SK-N-SH treated with all-trans-retinoic acid at 6 μM for 48 hours (cell line): ENCODE measurements around the gene MX2.

Experiments
- BACH2 ChIP-seq: fragments of 250-450 bp; sonication (Bioruptor Pico); IDR thresholded peaks from 2 replicates; pipeline ENCODE4 v1.9.0; 2021; ENCODE audit warnings: mild to moderate bottlenecking, borderline replicate concordance
- CSDC2 ChIP-seq: fragments of 250-450 bp; sonication (Bioruptor Pico); IDR thresholded peaks from 2 replicates; pipeline ENCODE4 v1.5.0; 2020; ENCODE audit warnings: mild to moderate bottlenecking, moderate library complexity
- CSRNP3 ChIP-seq: fragments of 250-450 bp; sonication (Bioruptor Pico); IDR thresholded peaks from 2 replicates; pipeline ENCODE4 v1.5.1; 2021; ENCODE audit warnings: mild to moderate bottlenecking, moderate library complexity
- ESRRG ChIP-seq: fragments of 250-450 bp; sonication (Bioruptor Pico); IDR thresholded peaks from 2 replicates; pipeline ENCODE4 v1.6.1; 2021; ENCODE audit warnings: mild to moderate bottlenecking
- OSR1 ChIP-seq: fragments of 250-450 bp; sonication (Bioruptor Pico); IDR thresholded peaks from 2 replicates; pipeline ENCODE4 v1.8.0; 2022; ENCODE audit warnings: moderate library complexity, mild to moderate bottlenecking, inconsistent platforms
- PATZ1 ChIP-seq: fragments of 250-450 bp; sonication (Bioruptor Pico); IDR thresholded peaks from 2 replicates; pipeline ENCODE4 v1.8.0; 2020; ENCODE audit warnings: mild to moderate bottlenecking, moderate library complexity, borderline replicate concordance
- POU6F1 ChIP-seq: fragments of 250-450 bp; sonication (Bioruptor Pico); IDR thresholded peaks from 2 replicates; pipeline ENCODE4 v1.8.0; 2021; ENCODE audit warnings: low read depth, mild to moderate bottlenecking, moderate library complexity, borderline replicate concordance
- PPARA ChIP-seq: fragments of 250-450 bp; sonication (Bioruptor Pico); IDR thresholded peaks from 2 replicates; pipeline ENCODE4 v1.5.0; 2020; ENCODE audit warnings: mild to moderate bottlenecking, borderline replicate concordance
- RARB ChIP-seq: fragments of 250-450 bp; sonication (Bioruptor Pico); IDR thresholded peaks from 2 replicates; pipeline ENCODE4 v1.8.0; 2021; ENCODE audit warnings: mild to moderate bottlenecking, moderate library complexity
- TSHZ2 ChIP-seq: fragments of 250-450 bp; sonication (Bioruptor Pico); IDR thresholded peaks from 2 replicates; pipeline ENCODE4 v1.5.0; 2020; ENCODE audit warnings: mild to moderate bottlenecking, moderate library complexity
- ZFP3 ChIP-seq: fragments of 250-450 bp; sonication (Bioruptor Pico); IDR thresholded peaks from 2 replicates; pipeline ENCODE4 v1.5.0; 2020; ENCODE audit warnings: mild to moderate bottlenecking, moderate library complexity
- ZFP30 ChIP-seq: fragments of 450-650 bp; formaldehyde crosslinking; IDR thresholded peaks from 2 replicates; pipeline ENCODE4 v1.5.0; 2022; ENCODE audit warnings: mild to moderate bottlenecking, moderate library complexity
- ZNF565 ChIP-seq: fragments of 450-650 bp; formaldehyde crosslinking; conservative IDR thresholded peaks from 2 replicates; pipeline ENCODE4 v1.5.0; 2020; ENCODE audit warnings: low read depth, mild to moderate bottlenecking, moderate library complexity
- ZNF70 ChIP-seq: fragments of 450-650 bp; formaldehyde crosslinking; IDR thresholded peaks from 2 replicates; pipeline ENCODE4 v1.5.0; 2020; ENCODE audit warnings: mild to moderate bottlenecking, moderate library complexity

- no peak for TF ChIP-seq OSR1 (CRISPR knock-in tag)
- TF ChIP-seq ZFP30 (CRISPR knock-in tag): no peak
- no peak for TF ChIP-seq POU6F1
- no peak for TF ChIP-seq TSHZ2
- no peak for TF ChIP-seq CSRNP3 (CRISPR knock-in tag)
- no peak for TF ChIP-seq PATZ1
- no peak for TF ChIP-seq ZNF70 (CRISPR knock-in tag)
- TF ChIP-seq CSDC2: no peak
- no peak for TF ChIP-seq RARB (CRISPR knock-in tag)
- TF ChIP-seq BACH2 (CRISPR knock-in tag): no peak
- no peak for TF ChIP-seq ZFP3
- TF ChIP-seq PPARA: no peak
- no peak for TF ChIP-seq ZNF565 (CRISPR knock-in tag)
- TF ChIP-seq ESRRG (CRISPR knock-in tag): no peak
Observed at GRCh38 chr21:41361786-41362604, at the start of gene MX2.
